Tibial nerve (tissue), 4 donors: ENCODE data around the gene CELA3A. TPM values are rescaled to one million over a fixed set of nuclear protein-coding genes. Genes with fewer than 3 reads are reported as not detected.
A peak's percentile ranks its signal among the peaks of the same experiment; 100 is the strongest.

Experiments used
- DNase-seq, 2 donors: peaks; one replicate each; pipeline ENCODE4 v3.0.0-alpha.2; 2019; ENCODE audit warnings: low spot score in 2 of 2
- H3K27ac ChIP-seq, 4 donors: fragments of 200-600 bp; sonication (generic) in 3 of 4; one replicate each; pipeline ENCODE4 v1.5.1; 2017 to 2019; ENCODE audit warnings: mild to moderate bottlenecking in 1 of 4
- H3K27me3 ChIP-seq, 2 donors: fragments of 200-600 bp; sonication (generic) in 1 of 2; one replicate each; pipeline versions ENCODE4 v1.5.1 to v1.6.0; 2017 to 2019
- H3K36me3 ChIP-seq, 3 donors: fragments of 200-600 bp; sonication (generic); one replicate each; pipeline ENCODE4 v1.5.1; 2018 to 2019
- H3K4me1 ChIP-seq, 4 donors: fragments of 200-600 bp; sonication (generic) in 3 of 4; one replicate each; pipeline ENCODE4 v1.5.1; 2017 to 2019
- H3K4me3 ChIP-seq, 4 donors: fragments of 200-600 bp; sonication (generic) in 3 of 4; one replicate each; pipeline ENCODE4 v1.5.1; 2017 to 2019; ENCODE audit warnings: mild to moderate bottlenecking in 1 of 4, moderate library complexity in 1 of 4
- H3K9me3 ChIP-seq, 4 donors: fragments of 200-600 bp; sonication (generic) in 3 of 4; one replicate each; pipeline ENCODE4 v1.5.1; 2017 to 2019
- CTCF ChIP-seq, 5 experiments: fragments of 200-600 bp in 3 of 5; fragments of 450-650 bp in 2 of 5; sonication (generic) in 3 of 5; IDR thresholded peaks; one replicate each; pipeline ENCODE4 v1.5.1; 2016 to 2019; ENCODE audit warnings: antibody characterized with exemption in 5 of 5, mild to moderate bottlenecking in 3 of 5, moderate library complexity in 2 of 5
- EP300 ChIP-seq, 2 donors: sonication (generic); formaldehyde crosslinking; IDR thresholded peaks; one replicate each; pipeline ENCODE4 v1.6.1; 2017; ENCODE audit warnings: antibody characterized with exemption in 2 of 2, mild to moderate bottlenecking in 1 of 2
- POLR2A ChIP-seq, 2 donors: fragments of 450-650 bp; IDR thresholded peaks; one replicate each; pipeline ENCODE4 v1.6.1; 2017; ENCODE audit warnings: antibody characterized with exemption in 2 of 2, mild to moderate bottlenecking in 2 of 2, moderate library complexity in 2 of 2
- WGBS, 2 donors: methylation state at CpG; one replicate each; pipeline ENCODE4 v1.1.5; 2018; 5-methylcytosine and 5-hydroxymethylcytosine counted together
- small RNA-seq: library from RNA; depleted of rRNA; stranded (forward); fragments of <200 nt; gene quantifications from one replicate; pipeline ENCODE3, GENCODE V24; 2016
- total RNA-seq, 4 donors: library from RNA; depleted of rRNA; stranded (reverse); fragments of >200 nt; gene quantifications; one replicate each; pipeline ENCODE4 v1.1.0, GENCODE V29; 2016

The CELA3A gene
- total RNA-seq, 4 donors from 2014 or later, result 4.0 to 60.6 (median 6.0) TPM

- Histone ChIP-seq H3K9me3 (no peaks in the 10 kb centered on the region), H3K4me3 (peak overlapping the region in 1 of 4 donors; percentile 3), H3K27me3 (no peaks in the 10 kb centered on the region), H3K27ac (peak overlapping the region in 2 of 4 donors; percentile 11 to 14), H3K36me3 (peaks cover 0 to 11% (median 0%) of the 10 kb centered on the region in 3 donors), H3K4me1 (peaks cover 0 to 72% (median 35%) of the 10 kb centered on the region in 4 donors)
- DNase-seq, result no peak
- TF ChIP-seq CTCF (IDR thresholded peaks at IDR 0.05), result no peak
- TF ChIP-seq POLR2A (IDR thresholded peaks at IDR 0.05), result no peak
- TF ChIP-seq EP300 (IDR thresholded peaks at IDR 0.05), result no peak
- 63 to 69% methylated on average over 6 of the region's 6 CpGs for WGBS, 2 donors
These were observed 54.0 kb downstream of the CELA3A start for GRCh38 chr1:22055463-22055862.

GRCh38 chr1:22056043-22056442, 54.6 kb downstream of the CELA3A start:
- no peak for DNase-seq
- no peak overlapping the region for H3K27ac ChIP-seq
- TF ChIP-seq CTCF (IDR thresholded peaks at IDR 0.05), result no peak
- TF ChIP-seq EP300 (IDR thresholded peaks at IDR 0.05), result no peak
- no peak for TF ChIP-seq POLR2A (IDR thresholded peaks at IDR 0.05)
- no peaks in the 10 kb centered on the region for H3K9me3 ChIP-seq
- peaks cover 0 to 78% (median 35%) of the 10 kb centered on the region in 4 donors for H3K4me1 ChIP-seq
- no peaks in the 10 kb centered on the region for H3K27me3 ChIP-seq
- H3K4me3 ChIP-seq, result no peak overlapping the region
- 16 to 28% methylated on average over 1 of the region's 1 CpG for WGBS, 2 donors
- H3K36me3 ChIP-seq, result peaks cover 0 to 11% (median 0%) of the 10 kb centered on the region in 3 donors

GRCh38 chr1:22056936-22057335, 55.5 kb downstream of the CELA3A start:
- no peak for TF ChIP-seq EP300 (IDR thresholded peaks at IDR 0.05)
- TF ChIP-seq CTCF (IDR thresholded peaks at IDR 0.05), result no peak
- Histone ChIP-seq H3K4me1 (peaks cover 0 to 87% (median 37%) of the 10 kb centered on the region in 4 donors), H3K36me3 (peaks cover 0 to 11% (median 0%) of the 10 kb centered on the region in 3 donors), H3K27ac (no peak overlapping the region), H3K9me3 (no peaks in the 10 kb centered on the region), H3K27me3 (no peaks in the 10 kb centered on the region), H3K4me3 (no peak overlapping the region)
- 51 to 60% methylated on average over 2 of the region's 2 CpGs for WGBS, 2 donors
- no peak for DNase-seq

GRCh38 chr1:22057861-22058260, 56.4 kb downstream of the CELA3A start:
- Histone ChIP-seq H3K27ac (no peak overlapping the region), H3K9me3 (no peaks in the 10 kb centered on the region), H3K4me3 (no peak overlapping the region), H3K36me3 (peaks cover 0 to 11% (median 0%) of the 10 kb centered on the region in 3 donors), H3K27me3 (no peaks in the 10 kb centered on the region), H3K4me1 (peaks cover 0 to 92% (median 38%) of the 10 kb centered on the region in 4 donors)
- no peak for TF ChIP-seq CTCF (IDR thresholded peaks at IDR 0.05)
- TF ChIP-seq POLR2A (IDR thresholded peaks at IDR 0.05), result no peak
- no peak for TF ChIP-seq EP300 (IDR thresholded peaks at IDR 0.05)
- WGBS, 2 donors, result 84 to 94% methylated on average over 10 of the region's 10 CpGs
- no peak for DNase-seq

Small RNAs within 50 kb of the gene (small RNA-seq; reads per million reads assigned to genes)
- gene RN7SL186P (not detected), gene RN7SL386P (not detected), gene RNU6-1022P (not detected), gene RNU6-776P (not detected)

Other genes starting within 250 kb of the CELA3A start
- 10 to 100 TPM; 51.1 to 65.9 (median 58.7) TPM for gene USP48, start 218.5 kb upstream of the CELA3A start, total RNA-seq
- under 1 TPM in 1 of 4 donors, not detected in 3; 0.60 TPM for gene LDLRAD2, start 189.4 kb upstream of the CELA3A start, total RNA-seq
- 100 to 1,000 TPM; 292 to 486 (median 404) TPM for gene HSPG2, start 64.3 kb upstream of the CELA3A start, total RNA-seq
- 10 to 100 TPM in 1 of 4 donors, 1 to 10 TPM in 2, under 1 TPM in 1; 0.66 to 47.7 (median 2.2) TPM for gene CELA3B, start 24.6 kb upstream of the CELA3A start, total RNA-seq
- 100 to 1,000 TPM; 120 to 187 (median 171) TPM for gene CDC42, start 51.1 kb downstream of the CELA3A start, total RNA-seq
- gene WNT4, start 141.4 kb downstream of the CELA3A start, total RNA-seq, result under 1 TPM in 3 of 4 donors, not detected in 1; under 0.01 to 0.63 (median 0.20) TPM